HG02981 (cell line): ENCODE measurements around the gene IST1.
A peak's percentile ranks its signal among the peaks of the same experiment; 100 is the strongest.
"Not testable (repeated sequence)": the region's sequence is repeated elsewhere in the genome, so short reads cannot be mapped to it uniquely, and the experiment has no call there.

Source experiments
- ATAC-seq: cut with Tn5 transposase; IDR thresholded peaks from one replicate; pipeline ENCODE4 v1.9.1; 2021; ENCODE audit warnings: mild to moderate bottlenecking, moderate library complexity; ENCODE audit not compliant: unreplicated experiment

Gene IST1

DNA sequence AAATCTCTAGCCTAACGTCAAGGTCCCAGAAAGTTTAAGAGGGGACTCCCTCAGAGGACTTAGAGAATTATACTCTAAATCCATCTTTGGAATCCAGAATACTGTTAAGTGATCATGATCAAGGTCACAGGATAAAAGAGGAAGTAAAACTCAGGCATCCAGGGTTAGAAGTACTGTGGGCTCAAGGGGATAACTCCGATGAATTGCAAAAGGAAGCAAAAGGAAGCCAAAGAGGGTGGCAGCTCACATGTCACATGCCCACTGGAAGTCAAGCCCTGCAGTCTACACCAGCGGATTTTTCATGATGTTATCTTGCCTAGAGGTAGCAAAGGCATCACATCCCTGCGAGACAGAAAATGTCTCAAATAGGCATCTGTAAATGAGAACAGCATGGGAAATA lies 15.2 kb upstream of the IST1 start:
- ATAC-seq = no peak

DNA sequence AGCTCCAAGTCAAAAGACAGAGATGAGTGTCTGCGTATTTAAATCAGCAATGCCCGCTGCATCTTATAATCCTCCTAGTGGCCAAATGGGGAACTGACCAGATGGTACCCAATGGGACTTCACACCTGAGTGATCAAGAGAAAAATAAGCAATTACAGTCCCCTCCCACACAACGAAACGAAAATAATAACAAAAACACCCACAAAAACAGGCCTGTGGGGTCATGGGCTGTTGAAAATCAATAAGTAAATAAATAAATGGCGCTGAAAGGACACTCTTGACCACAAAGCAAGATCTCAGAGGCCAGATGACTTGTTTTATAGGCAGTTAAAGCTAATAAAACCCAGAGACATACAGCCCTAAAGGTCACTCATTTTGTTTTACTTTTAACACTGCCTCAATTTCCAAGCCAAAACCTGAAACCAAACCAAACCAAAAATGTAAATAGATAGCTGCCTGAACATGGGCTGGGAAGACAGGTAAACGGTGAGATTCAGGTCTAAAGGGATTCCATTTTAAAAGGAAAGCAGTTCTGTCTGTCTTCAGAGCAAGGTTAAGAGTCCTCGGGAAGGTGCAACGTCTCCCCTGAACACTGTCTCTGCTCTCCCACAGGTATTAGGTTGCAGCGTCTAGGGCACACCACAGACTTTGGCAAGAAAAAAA lies 12.7 kb upstream of the IST1 start:
- peak; percentile 6 for ATAC-seq

DNA sequence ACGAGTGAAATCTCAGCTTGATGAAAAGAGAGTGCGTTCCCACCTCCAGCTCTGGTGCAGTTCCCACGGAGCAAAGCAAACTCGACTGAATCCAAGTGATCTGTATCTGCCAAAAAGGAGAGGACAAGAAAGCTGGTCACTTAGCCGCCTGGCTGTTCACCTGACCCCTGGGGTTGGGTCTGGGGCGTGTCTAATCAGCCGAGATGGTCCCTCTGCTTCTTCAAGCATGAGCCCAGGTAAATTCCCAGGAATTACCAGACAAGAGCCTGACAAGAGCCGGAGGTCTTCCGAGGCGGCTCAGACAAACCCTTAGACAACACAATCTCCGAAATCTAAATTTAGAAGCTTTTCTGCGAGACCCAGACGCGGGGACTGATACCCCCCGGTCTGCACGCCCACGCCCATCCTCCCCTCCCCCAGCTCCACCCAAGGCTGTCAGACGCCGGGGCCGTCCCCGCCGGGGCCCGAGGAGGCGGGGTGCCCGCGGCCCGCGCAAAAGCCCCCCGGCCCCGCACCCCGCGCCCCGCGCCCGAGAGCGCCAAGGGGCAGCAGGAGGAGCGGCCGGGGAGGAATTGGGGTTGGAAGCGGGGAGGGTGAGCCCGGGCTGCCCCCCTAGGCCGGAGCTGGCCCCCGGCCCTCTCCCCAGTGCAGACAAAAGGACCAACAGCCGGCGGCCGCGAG lies 12.0 kb upstream of the IST1 start:
- peak; percentile 38 for ATAC-seq

DNA sequence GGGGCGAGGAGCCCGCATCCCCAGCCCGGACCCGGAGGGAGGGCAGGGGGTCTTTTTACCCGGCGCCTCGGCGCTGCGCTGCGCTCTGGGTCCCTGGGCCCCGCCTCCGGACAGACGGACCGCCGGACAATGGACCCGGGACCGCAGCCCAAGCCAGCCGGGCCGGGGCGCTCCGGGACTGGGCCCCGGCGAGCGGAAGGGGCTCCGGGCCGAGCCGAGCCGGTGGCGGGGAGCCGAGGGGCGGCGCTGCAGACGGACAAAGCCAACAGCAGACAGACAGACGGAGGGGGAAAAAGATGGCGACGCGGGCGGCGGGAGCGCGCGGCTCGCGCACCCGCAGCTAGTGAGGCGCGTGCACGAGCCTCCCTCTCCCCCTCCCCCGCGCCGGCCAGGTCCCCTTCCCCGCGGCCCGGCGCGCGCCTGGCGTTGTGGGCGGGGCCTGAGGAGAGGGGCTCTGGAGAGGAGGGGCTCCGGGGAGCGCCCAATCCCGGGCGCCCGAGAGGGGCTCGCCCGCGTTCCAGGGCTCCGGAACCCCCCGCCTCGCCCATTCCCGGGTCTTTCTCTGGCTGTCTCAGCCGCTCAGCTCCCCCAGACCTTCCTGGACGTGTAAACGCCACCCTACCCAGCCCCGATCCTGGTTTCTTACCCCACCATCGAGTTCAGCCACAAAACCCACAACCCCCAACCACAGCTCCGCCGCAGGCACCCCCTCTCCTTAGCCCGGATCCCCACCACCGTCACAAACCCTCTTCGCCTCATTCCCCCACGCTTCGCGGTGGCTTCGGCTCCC lies 11.3 kb upstream of the IST1 start, which contains the start of gene ZNF821:
Gene ZNF821, minus strand, starts transcription at position 334 of the 790 bp plus-strand sequence. CDS start 4,236 bp downstream, outside the sequence.
- peak; percentile 56 for ATAC-seq

DNA sequence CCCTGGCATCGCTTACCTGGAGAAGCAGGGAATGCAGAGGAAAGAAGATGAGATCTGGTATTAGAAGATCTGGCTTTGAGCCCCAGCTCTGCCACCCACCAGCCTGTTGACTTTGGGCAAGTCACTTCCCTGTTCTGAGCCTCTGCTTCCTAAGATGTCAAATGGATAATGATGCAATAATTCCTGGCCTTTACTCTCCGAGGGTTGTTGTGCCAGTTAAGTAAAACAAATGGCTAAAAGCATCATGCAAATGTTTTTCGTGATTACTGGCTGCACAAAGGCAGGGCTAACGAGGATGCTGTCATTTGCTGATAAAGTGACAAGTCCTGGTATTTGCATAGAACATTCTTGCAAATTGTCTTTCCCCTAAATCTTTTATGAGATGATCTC lies 10.1 kb upstream of the IST1 start:
- ATAC-seq = no peak

DNA sequence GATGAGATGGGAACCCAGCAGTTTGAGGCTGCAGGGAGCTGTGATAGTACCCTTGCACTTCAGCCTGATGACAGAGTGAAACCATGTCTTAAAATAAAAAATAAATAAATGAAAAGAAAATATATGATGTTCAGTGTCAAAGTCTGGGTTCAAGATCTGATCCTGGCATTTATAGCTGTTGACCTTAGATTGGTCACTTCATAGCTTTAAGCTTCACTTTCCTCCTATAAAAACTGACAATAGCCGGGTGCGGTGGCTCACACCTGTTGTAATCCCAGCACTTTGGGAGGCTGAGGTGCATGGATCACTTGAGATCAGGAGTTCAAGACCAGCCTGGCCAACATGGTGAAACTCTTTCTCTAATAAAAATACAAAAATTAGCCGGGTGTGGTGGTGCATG lies 6.2 kb upstream of the IST1 start:
- ATAC-seq = no peak

DNA sequence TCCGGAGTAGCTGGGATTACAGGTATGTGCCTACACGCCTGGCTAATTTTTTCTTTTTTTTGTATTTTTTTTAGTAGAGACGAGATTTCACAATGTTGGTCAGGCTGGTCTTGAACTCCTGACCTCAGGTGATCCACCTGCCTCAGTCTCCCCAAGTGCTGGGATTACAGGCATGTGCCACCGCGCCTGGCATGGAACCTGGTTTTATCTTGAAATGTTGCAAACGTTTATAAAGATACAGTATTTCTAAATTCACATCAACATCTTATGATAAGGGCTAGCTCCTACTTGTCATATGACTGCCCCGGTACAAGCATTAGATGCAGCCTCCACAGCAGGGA lies 1.5 kb upstream of the IST1 start:
- no peak for ATAC-seq

DNA sequence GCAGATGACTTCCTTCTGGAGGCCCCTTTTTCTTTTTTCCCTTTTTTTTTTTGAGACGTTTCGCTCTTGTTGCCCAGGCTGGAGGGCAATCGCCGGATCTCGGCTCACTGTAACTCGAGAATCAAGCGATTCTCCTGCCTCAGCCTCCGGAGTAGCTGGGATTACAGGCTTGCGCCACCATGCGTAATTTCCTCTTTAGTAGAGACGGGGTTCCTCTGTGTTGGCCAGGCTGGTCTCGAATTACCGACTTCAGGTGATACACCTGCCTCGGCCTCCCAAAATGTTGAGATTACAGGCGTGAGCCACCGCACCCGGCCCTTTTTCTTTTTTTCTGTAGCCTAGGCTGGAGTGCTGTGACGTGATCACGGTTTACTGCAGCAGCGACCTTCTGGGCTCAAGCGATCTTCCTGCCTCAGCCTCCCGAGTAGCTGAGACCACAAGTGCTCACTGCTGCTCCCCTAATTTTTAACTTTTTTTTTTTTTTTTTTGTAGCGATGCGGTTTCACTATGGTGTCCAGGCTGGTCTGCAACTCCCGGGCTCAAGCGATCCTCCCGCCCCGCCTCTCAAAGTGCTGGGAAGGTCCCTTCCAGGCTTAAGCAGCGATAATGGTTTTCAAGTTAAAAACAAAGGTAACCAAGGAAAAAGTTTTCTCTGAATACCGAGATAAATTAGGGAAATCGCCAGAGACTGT lies 956 bp upstream of the IST1 start:
- ATAC-seq = peak; percentile 12

DNA sequence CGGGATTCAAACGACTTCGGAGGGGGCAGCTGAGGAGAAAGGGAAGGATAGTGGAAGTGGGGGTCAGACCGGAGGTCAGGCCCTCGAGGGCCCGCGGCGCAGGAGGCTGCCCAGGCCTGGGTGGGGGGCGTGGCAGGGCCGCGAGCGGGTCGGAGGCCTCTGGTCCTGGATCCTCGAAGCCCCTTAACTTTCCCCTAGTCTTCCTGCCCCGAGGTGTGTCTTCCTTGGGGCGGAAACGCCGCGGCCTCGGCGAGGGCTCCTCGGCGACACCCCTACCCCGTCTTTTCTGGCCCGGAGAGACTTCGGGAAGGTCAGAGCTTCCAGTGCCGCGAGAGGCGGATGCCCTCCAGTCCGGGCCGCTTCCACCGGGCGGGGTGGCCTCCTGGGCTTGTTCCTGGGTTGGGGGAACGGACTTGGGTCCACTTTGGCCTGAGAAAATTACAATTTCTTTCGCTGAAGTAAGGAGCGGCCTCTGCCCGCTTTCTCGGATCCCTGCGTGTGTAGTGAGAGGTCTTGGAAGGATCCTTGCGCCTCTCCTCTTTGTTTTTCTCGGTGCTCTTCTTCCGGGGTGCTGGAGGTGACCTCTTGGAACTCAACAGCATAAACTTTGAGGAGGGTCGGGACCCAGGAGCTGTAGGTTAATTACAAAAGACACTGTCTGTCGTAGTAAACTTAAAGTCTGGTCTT lies 491 bp downstream of the IST1 start:
- ATAC-seq = peak; percentile 28

DNA sequence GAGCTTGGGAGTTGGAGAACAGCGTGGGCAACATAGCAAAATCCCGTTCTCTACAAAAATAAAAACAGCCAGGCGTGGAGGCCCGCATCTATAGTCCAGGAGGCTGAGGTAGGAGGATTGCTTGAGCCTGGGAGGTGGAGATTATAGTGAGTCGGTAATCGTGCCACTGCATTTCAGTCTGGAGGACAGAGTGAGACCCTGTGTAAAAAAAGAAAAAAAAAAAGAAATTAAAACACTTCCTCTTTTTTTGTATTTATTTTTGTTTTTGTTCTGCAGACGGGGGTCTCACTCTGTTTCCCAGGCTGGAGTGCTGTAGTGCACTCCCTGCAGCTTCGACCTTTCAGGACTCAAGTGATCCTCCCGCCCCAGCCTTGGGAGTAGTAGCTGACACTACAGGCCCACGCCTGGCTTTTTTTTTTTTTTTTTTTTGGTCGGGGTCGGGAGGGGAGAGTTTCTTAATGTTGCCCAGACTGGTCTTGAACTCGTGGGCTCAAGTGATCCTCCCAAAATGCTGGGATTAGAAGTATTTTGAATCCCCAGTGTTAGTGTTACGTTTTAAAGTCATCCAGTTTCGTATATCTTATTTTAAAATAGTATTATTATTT lies 1.5 kb downstream of the IST1 start:
- no peak for ATAC-seq

DNA sequence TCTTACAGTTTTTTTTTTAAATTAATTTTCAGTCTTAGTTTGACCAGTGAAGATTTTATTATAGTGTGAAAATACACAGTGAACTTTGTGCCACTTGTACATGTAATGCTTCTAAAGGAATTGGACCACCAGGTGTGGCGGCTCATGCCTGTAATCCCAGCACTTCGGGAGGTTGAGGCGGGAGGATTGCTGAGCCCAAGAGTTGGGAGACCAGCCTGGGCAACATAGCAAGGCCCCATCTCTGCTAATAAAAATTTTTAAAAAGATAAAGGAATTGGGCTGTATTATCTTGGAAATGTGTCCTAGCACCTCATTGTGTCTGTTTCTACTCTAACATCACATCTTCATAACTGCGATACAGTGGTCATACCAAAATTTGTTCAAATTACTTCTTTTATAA lies 3.8 kb downstream of the IST1 start:
- ATAC-seq = no peak

DNA sequence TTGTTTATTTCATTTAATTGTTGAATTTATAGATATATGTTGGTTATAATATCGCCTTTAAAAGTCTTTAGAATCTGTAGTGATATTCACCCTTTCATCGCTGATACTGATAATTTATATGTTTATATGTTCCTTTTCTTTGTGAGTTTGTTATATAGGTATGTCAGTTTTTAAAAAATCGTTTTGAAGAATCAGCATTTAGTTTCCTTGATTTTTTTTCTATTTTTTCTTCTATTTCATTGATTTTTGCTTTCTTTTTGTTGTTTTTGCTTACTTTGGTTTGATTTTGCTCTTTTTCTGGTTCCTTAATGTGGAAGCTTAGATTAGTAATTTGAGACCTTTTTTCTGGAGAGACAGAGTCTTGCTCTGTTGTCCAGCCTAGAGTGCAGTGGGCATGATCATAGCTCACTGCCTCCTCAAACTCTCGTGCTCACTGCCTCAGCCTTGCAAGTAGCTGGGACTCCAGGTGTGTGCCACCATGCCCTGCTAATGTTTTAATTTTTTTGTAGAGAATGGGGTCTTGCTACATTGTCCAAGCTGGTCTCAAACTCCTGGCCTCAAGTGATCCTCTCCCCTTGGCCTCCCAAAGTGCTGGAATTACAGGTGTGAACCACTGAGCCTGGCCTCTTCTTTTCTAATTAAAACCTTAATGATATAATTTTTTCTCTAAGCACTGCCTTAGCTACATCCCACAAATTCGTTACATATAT lies 7.5 kb downstream of the IST1 start:
- no peak for ATAC-seq

DNA sequence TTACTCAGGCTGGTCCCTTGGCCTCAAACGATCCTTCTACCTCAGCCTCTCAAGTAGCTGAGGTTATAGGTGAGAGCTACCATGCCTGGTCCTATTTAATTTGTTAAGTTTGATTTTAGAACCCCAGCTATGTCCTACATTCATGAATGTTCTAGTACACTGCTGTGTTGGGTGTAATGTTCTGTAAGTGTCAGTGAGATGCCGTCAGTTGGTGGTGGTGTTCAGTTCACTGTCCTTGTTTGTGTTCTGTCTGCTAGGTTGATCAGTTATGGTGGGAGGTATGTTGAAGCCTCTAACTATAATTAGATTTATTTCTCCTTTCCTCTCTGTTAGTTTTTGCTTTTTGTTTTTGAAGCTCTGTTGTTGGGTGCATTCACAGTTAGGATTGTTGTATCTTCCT lies 8.3 kb downstream of the IST1 start:
- no peak for ATAC-seq

DNA sequence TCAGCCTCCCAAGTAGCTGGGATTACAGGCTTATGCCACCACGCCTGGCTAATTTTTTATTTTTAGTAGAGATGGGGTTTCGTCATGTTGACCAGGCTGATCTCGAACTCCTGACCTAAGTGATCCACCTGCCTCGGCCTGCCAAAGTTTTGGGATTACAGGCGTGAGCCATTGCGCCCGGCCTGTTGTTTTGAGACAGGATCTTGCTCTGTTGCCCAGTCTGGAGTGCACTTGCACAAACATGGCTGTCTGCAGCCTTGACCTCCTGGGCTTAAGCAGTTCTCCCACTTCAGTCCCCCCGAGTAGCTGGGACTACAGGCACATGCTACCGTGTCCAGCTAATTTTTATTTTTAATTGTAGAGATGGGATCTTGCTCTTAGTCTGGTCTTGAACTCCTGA lies 8.9 kb downstream of the IST1 start:
- no peak for ATAC-seq

DNA sequence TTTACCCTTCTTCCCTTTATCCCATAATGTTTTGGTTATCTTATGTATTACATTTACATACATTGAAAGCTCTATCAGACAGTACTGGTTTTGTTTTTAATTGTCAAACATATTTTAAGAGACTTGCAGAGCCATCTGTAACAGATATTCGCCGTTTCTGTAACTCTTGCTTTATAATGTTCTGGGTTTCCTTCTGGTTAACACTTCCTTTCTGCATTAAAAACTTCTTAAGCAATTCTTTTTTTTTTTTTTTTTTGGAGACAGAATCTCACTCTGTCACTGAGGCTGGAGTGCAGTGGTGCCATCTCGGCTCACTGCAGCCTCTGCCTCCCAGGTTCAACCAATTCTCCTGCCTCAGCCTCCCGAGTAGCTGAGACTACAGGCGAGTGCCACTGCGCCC lies 10.4 kb downstream of the IST1 start:
- ATAC-seq = not testable (repeated sequence)

DNA sequence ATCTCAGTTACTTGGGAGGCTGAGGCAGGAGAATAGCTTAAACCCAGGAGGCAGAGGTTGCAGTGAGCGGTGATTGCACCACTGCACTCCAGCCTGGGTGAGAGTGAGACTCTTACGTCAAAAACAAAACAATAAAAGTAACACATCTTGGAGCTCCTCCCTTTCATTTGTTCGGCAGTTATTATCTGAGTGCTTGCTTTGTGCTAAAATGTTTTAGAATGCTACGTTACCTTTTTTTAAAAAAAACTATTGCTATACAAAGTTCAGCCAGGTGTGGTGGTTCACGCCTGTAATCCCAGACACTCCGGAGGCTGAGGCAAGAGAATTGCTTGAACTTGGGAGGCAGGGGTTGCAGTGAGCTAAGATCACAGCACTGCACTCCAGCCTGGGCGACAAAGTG lies 15.8 kb downstream of the IST1 start:
- ATAC-seq = no peak

DNA sequence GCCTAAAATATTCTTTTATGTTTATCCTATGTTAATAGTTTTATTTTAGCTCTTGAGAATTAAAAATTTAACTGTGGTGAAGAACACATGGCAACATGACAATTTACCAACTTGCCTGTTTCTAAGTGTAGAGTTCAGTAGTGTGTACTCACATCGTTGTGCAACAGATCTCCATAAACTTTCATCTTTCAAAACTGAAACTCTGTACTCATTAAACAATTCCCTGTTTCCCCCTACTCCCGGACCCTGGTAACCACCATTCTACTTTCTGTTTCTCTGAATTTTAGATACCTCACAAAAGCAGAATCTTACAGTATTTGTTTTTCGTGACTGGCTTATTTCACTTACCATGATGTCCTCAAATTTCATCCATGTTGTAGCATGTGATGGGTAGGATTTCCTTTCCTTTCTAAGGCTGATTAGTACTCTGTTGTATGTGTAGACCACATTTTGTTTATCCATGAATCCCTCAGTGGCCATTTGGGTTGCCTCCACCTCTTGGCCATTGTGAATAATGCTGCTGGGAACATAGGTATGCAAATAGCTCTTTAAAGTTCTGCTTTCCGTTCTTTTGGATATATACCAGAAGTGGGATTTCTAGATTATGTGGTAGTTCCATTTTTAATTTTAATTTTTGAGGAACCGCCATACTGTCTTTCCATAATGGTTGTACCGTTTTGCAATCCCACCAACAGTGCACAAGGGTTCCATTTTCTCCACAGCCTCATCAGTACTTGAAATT lies 17.4 kb downstream of the IST1 start:
- no peak for ATAC-seq

DNA sequence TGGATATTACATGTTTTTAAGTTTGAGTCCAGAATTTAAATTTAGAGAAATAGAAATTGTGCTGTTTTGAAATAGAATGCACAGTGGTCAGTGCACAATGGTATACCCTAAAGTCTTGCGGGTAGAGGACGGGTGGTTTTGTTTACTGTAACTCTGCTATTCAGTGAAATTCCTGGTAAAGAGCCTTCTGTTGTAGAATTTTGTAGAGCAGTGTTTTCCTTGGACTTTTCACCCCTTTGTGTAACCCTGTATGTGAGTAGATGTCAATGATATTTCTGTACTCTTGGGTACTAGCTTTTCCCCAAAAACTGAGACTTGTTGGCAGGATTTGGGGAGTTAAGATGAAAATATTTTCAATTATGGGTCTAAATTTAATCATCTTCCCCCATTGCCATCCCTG lies 19.5 kb downstream of the IST1 start:
- ATAC-seq = no peak

DNA sequence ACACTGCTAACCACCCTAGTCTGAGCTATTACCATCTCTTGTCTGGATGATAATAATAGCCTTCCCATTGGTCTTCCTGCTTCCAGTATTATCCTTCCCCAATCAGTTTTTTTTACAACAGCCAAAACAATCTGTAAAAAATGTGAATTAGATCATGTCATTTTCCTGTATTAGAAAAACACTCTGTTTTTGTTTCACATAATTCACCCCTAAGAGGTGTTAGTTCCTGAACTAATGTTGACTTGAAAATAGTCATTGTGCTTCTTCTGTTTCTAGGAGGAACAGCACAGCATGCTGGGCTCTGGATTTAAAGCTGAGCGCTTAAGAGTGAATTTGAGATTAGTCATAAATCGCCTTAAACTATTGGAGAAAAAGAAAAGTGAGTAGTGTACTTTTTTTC lies 20.0 kb downstream of the IST1 start:
- no peak for ATAC-seq
